PC-3 (cell line): ENCODE data around the gene SOAT2.

ENCODE experiments used
- CTCF ChIP-seq: fragments of 300-600 bp; sonication (generic); conservative IDR thresholded peaks from 2 replicates; pipeline ENCODE4 v1.5.1; 2017; ENCODE audit warnings: antibody characterized with exemption, low read depth, mild to moderate bottlenecking, low read length
- EZH2 ChIP-seq: fragments of 300-600 bp; sonication (generic); IDR thresholded peaks from one replicate; pipeline ENCODE4 v1.6.1; 2017; ENCODE audit warnings: antibody characterized with exemption, mild to moderate bottlenecking, low read length; ENCODE audit not compliant: unreplicated experiment

- no peak for TF ChIP-seq CTCF
- TF ChIP-seq EZH2 = no peak
Measured at GRCh38 chr12:53056901-53057300, 46.4 kb upstream of the SOAT2 start.
